ENCODE measurements around the gene GZMM.

The GZMM gene

DNA sequence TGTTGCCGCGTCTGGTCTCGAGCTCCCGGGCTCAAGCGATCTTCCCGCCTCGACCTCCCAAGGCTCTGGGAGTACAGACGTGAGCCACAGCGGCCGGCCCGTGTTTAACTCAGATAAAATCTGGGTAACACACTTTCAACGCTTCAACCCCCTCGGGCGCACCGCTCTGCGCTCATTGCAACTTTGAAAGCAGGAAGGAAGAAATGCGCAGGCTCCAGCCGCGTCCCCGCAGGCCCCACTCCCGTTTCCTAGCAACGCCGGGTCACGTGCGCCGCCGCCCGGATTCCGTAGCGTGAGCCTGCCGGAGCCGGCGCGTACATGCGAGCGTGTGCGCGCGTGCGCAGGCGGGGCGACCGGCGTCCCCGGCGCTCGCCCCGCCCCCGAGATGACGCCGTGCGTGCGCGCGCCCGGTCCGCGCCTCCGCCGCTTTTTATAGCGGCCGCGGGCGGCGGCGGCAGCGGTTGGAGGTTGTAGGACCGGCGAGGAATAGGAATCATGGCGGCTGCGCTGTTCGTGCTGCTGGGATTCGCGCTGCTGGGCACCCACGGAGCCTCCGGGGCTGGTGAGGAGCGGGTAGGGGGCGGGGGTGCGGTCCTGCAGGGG lies 28.4 kb downstream of the GZMM start, which contains the start of gene BSG:
TSS of gene BSG (plus strand) at position 457 of the 603 bp plus-strand sequence. CDS start at position 496, 39 bp downstream.
- ChIA-PET POLR2A (no interaction called here), CTCF (interaction anchor here (0.7 to 0.8 kb wide), 2 partner anchors 41 to 61 kb away, joined by 4 read pairs; partner anchors contain the start of gene CDC34)
- TF ChIP-seq, protein P1, sequence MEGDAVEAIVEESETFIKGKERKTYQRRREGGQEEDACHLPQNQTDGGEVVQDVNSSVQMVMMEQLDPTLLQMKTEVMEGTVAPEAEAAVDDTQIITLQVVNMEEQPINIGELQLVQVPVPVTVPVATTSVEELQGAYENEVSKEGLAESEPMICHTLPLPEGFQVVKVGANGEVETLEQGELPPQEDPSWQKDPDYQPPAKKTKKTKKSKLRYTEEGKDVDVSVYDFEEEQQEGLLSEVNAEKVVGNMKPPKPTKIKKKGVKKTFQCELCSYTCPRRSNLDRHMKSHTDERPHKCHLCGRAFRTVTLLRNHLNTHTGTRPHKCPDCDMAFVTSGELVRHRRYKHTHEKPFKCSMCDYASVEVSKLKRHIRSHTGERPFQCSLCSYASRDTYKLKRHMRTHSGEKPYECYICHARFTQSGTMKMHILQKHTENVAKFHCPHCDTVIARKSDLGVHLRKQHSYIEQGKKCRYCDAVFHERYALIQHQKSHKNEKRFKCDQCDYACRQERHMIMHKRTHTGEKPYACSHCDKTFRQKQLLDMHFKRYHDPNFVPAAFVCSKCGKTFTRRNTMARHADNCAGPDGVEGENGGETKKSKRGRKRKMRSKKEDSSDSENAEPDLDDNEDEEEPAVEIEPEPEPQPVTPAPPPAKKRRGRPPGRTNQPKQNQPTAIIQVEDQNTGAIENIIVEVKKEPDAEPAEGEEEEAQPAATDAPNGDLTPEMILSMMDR (IDR thresholded peaks at IDR 0.05; ENCODE audit: control extremely low read depth, extremely low read depth, low read depth, missing control alignments): no peak
- peak; percentile 100 for DNase-seq (ENCODE audit: extremely low spot score)

DNA sequence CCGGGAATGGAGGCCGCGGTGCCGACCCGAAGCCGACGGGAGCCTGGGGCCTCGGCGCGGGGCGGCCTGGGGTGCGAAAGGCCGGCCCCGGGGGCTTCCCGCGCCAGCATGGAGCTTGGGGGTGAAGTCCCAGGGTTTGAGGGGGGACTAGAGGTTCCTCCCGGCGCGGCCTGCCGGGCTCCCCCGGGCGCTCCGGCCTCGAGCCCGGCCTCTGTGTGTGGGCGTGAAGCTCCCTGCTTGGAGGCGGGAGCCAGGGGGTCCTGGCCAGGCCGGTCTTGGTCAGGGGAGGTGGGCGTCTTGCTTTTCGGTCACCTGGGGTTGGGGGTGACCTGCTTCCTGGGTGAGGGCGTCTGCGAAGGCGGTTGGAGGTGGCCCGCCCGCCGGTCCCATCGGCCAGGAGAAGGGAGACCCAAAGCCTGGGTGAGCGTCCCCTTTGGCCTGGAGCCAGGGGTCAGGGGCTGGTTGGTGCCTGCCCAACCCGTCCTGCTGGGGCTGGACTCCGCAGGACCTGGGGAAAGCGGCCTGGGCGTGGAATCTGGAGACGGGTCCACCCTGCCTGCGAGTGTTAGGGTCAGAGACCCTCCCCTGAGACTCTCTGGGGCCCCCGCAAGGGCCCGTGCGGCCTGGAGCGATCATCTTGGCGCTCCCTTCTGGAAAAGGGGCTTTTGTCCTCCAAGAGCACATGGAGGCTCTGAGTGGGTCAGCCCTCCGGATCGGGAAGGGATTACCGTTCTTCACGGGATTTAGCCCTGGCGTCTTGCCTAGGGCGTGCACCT lies 29.1 kb downstream of the GZMM start:
- CTCF ChIA-PET: no interaction called here
- TF ChIP-seq, protein P1 (IDR thresholded peaks at IDR 0.05; ENCODE audit: control extremely low read depth, extremely low read depth, low read depth, missing control alignments): no peak
- peak; percentile 48 for DNase-seq (ENCODE audit: extremely low spot score)
- POLR2A ChIA-PET: no interaction called here

DNA sequence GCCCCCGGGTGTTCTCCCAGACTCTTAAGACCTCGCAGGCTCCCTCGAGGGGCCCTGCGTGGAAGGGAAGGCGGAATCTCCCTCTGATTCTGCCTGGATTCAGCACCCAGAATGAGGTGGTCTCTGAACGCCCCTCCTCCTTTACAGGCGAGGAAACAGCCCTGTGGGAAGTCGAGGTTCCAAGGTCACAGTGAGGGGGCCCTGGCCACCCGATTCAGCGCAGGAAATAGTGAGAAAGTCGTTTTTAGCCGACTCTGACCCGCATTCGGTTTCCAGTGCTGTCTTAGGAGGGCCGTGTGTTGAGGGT lies 29.6 kb downstream of the GZMM start:
- ChIA-PET POLR2A (no interaction called here), CTCF (interaction anchor here (2.5 kb wide), 1 partner anchor 11 kb away, joined by 12 read pairs; no protein-coding TSS in a partner anchor)
- DNase-seq (ENCODE audit: extremely low spot score): no peak
- TF ChIP-seq, protein P1 (IDR thresholded peaks at IDR 0.05; ENCODE audit: control extremely low read depth, extremely low read depth, low read depth, missing control alignments): no peak

DNA sequence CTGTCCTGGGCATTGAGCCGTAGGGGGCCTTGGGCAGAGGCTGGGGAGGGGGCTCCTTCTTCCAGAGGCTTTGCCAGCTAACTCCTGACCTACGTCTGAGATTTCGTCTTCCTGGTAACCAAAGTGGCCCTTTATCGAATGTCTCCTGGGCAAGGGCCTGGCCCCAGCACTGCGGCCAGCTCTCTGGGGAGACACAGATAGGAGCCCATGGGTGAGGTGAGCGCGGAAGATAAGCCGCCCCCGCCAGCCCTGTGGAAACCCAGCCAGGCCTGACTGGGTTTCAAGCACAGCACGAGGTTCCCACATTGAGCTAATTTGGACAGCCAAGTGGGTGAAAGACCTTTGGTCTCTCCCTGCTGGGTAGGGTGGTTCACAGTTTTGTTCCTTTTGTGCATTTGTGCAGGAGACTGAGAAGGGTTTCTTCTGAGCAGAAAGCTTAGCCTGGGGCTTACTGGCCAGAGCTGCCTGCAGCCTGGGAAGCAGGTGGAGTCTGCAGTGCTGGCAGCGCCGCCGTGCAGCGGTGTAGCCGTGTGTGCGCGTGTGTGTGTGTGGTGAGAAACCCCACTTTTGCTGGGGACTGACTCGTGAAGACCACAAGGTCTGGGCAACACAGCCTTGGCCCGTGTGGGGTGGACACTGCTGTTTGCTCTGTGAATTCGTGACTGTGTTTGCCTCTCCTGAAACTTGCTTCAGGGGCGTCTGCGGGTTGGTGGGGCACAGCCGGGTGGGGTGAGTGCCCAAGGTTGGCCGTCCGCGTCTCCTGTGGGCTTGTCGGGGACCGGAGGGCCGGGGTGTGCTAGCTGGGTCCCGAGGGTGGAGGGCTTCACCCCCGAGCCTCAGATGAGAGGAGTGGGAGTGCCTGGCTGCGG lies 31.0 kb downstream of the GZMM start:
- CTCF ChIA-PET: interaction anchor here (0.8 to 2.5 kb wide), 4 partner anchors 9 to 159 kb away, joined by 3 to 12 read pairs (median 8); no protein-coding TSS in a partner anchor
- POLR2A ChIA-PET: interaction anchor here (0.6 to 1.0 kb wide), 3 partner anchors 42 to 124 kb away, joined by 3 to 5 read pairs (median 3); no protein-coding TSS in a partner anchor
- TF ChIP-seq, protein P1 (IDR thresholded peaks at IDR 0.05; ENCODE audit: control extremely low read depth, extremely low read depth, low read depth, missing control alignments): no peak
- peak; percentile 65 for DNase-seq (ENCODE audit: extremely low spot score)

DNA sequence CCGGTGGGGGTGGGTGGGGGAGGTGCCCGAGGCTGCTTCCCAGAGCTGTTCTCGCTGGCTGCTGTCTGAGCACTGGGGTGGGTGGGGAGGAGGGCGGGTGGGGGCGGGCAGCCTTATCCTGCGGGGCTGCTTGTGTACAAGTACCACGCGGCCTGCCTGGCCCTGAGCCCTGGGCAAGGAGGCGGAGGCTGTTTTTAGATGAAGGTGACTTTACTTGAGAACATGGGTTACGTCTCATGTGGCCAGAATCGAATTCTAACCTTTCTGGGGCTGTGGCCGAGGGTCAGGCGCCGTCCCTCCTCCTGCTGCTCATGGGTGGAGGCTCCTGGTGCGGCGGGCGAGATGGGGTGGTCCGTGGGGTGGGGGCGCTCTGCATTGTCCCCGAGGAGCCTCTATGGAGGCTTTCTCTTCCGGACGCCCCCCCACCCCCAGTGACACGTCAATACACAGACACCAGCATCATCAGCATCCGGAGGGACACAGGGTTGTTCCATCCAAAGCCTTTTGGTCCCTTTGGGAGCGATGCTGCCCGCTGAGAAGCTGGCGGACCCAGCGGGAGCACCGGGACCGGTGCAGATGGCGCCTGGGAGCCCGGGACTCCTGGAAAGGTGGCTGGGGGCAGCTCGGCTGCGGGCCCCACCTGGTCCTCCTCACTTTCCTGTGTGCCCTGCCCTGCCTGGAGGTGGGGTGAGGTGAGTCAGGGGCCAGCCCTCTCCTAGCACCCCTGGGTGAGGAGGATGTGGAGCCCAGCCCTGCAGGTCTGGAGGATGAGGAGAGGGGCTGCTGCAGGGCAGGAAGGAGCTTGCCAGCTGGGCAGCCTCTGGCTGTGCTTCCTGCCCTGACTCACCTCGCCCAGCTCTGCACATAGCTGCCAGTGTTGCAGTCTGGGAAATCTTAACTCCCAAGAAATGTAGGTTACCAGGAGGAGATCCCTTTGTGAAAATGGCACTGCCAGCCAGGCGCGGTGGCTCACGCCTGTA lies 32.0 kb downstream of the GZMM start:
- TF ChIP-seq, protein P1 (IDR thresholded peaks at IDR 0.05; ENCODE audit: control extremely low read depth, extremely low read depth, low read depth, missing control alignments): no peak
- ChIA-PET CTCF (interaction anchor here (1.2 to 2.5 kb wide), 3 partner anchors 8 to 158 kb away, joined by 3 to 12 read pairs (median 8); no protein-coding TSS in a partner anchor), POLR2A (interaction anchor here (0.5 to 0.7 kb wide), 4 partner anchors 43 to 1370 kb away, joined by 3 to 5 read pairs (median 4); no protein-coding TSS in a partner anchor)
- DNase-seq (ENCODE audit: extremely low spot score): no peak
